ENCODE data around the gene PARN. TPM values are rescaled to one million over a fixed set of nuclear protein-coding genes. Genes with fewer than 3 reads are reported as not detected.
"Not testable (repeated sequence)": the region's sequence is repeated elsewhere in the genome, so short reads cannot be mapped to it uniquely, and the experiment has no call there.

The PARN gene
- polyA plus RNA-seq, 3 donors = 29.8 to 40.0 (median 33.9) TPM

GRCh38 chr16:14438256-14438655, 191.8 kb downstream of the PARN start:
- no peak for DNase-seq

- no peak for DNase-seq
Measured at GRCh38 chr16:14437426-14437825, 192.6 kb downstream of the PARN start.

DNA sequence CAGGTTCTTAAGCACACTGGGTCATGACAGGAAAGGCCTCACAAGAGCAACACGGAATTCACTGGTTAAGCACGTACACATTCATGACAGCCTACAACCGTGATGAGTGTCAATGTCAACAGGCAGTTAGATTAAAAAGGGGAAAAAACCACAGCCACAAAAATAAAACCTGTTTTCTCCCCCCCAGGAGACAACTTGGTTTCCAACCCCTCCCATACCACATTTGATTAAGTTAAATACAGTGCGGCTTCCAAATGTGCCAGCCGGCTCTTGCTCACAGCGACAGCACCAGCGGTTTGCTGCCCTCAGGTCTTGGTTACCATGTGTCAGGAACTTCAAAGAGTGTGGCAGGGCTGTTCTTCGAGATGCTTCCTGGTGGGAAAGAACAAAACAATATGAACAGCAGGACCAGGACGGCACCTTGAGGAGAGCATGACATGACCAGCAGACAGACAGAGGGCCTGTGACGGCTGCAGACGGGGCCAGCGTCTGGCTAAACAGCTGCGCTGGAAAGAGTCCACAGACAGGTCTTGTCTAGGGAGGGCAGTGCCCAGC, 193.6 kb downstream of the PARN start:
- DNase-seq = no peak

- DNase-seq = no peak
Measured at GRCh38 chr16:14434860-14435259, 195.2 kb downstream of the PARN start.

GRCh38 chr16:14428971-14429637, 201.0 kb downstream of the PARN start:
- DNase-seq = not testable (repeated sequence)

DNA sequence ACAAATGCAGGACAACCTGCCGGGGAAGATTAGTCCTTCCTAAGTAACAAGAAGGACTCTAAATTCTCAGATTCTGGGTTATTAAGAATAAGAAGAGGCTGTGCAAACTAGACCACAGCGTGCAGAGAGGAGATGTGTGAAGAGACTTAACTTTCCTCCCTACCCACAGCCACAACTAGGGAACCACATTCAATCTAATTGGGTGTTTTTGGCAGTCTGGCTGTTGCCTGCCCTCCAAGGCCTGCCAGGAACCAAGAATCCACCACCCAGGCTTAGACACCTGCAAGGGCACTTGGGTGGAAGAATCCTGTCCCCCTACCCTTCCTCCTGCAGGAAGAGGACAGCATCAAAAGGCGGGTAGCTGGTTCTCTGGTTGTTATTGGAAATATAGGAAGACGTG, 202.0 kb downstream of the PARN start:
- DNase-seq = no peak

DNA sequence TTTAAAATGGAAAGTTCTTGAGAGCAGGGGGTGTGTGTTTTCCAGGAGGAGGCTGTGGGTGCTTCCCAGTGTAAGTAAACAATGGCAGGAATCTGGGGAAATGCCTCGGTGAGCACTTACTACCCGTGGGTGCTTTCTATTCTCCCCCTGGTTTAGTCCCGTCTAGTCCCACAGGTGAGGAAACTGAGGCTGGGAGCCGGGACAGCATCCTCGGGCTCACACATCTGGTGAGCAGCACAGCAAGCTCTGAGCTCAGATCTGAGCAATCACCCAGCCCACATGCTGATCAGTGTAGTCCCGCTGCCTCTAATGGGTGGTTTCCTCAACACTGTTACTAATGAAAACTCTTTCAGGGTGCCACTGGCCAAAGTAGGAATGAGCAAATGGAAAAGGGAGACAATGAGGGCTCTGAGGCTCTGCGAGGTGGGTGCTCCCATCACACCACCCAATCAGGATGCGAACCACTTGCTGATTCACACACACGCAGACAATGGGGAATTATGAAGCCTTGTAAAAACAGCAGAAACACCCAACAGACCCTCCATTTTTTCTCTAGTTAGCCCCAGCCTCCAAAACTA, 202.6 kb downstream of the PARN start:
- DNase-seq = no peak

- no peak for DNase-seq
Measured at GRCh38 chr16:14424595-14424994, 205.5 kb downstream of the PARN start.

DNA sequence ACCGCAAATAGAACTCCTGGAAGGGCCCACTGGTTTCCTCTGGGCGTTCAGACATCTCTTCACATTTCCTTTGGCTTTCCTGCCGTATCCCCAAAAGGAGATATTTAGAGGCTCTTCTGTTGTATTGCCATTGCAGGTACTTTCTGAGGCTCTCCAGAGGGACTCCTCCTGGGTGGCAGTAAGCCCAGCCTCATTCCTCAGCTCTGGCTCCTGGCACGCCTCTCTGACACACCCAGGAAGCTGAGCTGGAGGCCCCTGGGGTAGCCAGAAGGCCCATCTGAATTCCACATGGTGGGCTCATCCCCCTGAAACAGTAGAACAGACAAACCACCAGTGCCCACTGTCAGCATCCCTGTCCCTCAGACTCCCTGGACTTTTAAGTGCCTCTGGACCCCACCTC, 206.7 kb downstream of the PARN start:
- no peak for DNase-seq

GRCh38 chr16:14420721-14421488, 209.2 kb downstream of the PARN start:
- no peak for DNase-seq

GRCh38 chr16:14420243-14420642, 209.8 kb downstream of the PARN start:
- DNase-seq = not testable (repeated sequence)

GRCh38 chr16:14419817-14420216, 210.2 kb downstream of the PARN start:
- no peak for DNase-seq

DNA sequence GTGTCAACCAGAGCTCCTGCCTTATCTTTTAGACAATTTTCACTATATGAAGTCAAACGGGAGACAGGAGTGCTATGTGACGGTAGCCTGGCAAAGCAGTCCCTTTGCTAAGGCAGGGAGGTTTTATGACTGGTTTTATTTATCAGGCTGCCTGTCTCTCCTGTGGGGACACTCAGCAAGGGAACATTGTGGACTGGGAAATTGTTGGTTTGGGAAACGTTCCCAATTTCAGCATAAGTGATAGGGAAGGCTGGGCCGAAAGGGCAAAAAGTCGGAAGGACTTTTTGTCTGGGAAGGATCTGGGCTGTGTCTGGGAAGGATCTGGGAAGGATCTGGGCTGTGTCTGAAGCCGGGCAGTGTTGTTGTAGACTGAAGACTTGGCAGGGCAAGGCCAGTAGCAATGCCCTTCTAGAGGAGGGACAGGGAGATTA, 211.2 kb downstream of the PARN start:
- DNase-seq = no peak

- no peak for DNase-seq
Measured at GRCh38 chr16:14416184-14416583, 213.9 kb downstream of the PARN start.

DNA sequence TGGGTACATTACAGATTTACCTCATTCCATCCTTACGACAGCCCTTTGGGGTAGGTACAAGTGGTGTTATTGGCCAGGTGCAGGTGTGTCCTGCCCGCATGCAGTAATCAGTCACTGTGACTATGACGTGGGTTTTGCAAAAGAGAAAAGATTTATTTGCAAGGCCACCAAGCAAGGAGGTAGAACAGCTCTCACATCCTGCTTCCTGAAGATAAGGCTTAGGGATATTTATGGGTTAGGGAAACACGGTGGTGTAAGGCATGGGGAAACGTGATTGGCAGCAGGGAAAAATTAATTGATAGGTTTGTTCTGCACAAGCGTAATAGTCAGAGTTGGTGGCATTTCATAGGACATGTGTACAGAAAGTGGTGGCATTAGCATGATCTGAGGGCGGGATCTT, 214.8 kb downstream of the PARN start:
- no peak for DNase-seq

DNA sequence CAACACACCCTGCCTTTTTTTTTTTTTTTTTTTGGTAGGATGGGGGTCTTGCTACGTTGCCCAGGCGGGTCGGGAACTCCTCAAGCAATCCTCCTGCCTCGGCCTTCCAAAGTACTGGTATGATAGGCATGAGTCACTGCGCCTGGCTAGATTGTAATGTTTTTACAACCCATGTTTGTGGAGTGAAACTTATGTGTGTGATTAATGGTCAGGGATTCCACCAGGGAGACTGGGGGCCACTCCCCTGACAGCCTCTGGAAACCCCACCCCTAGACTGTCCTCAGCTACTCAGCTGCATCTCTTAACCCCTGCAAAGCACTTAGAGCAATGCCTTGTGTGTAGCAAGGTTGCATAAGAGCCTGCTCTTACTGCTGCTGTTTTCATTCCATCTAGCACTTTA, 220.5 kb downstream of the PARN start:
- no peak for DNase-seq

- no peak for DNase-seq
Measured at GRCh38 chr16:14407786-14408399, 222.2 kb downstream of the PARN start.

DNA sequence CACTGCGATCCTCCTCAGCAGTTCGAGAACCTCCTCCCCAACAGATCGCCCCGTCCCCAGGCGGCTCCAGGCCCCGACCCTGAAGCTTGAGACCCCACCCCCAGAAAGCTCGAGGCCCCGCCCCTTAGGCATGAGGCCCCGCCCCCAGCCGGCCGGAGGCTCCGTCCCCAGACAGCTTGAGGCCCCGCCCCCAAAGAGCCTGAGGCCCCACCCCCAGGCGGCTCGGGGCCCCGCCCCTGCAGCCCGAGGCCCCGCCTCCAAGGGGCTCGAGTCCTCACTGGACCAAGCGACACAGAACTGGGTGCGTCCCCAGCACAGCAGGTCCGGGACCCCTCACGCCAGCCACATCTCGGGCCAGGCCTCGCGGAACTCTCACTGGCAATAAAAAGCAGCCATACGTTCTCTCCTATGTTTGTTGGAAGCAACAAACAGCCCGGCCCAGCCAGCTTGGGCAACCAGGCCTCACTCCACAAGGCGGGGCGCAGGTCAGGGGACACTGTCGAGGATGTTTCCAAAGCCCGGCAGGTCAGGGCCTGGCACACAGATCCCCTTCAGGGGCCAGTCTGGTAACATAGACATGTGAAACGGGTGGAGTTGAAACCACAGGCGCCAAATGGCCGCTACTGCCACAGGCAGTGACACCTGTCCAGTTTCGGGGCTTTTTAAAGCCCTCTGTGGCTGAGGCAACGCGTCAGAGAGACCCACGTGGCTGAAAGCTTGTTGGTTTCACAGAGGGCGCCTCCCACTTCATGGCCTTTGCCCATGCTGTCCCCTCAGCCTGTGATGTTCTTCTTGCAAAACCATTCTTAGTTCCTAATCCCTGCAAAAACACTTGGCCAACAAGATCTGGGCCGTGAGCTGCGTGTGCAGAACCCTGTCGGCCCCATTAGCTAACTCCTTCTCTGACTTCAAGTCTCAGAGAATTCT, 224.2 kb downstream of the PARN start:
- DNase-seq = no peak

GRCh38 chr16:14403001-14403389, 227.1 kb downstream of the PARN start:
- DNase-seq = not testable (repeated sequence)

DNA sequence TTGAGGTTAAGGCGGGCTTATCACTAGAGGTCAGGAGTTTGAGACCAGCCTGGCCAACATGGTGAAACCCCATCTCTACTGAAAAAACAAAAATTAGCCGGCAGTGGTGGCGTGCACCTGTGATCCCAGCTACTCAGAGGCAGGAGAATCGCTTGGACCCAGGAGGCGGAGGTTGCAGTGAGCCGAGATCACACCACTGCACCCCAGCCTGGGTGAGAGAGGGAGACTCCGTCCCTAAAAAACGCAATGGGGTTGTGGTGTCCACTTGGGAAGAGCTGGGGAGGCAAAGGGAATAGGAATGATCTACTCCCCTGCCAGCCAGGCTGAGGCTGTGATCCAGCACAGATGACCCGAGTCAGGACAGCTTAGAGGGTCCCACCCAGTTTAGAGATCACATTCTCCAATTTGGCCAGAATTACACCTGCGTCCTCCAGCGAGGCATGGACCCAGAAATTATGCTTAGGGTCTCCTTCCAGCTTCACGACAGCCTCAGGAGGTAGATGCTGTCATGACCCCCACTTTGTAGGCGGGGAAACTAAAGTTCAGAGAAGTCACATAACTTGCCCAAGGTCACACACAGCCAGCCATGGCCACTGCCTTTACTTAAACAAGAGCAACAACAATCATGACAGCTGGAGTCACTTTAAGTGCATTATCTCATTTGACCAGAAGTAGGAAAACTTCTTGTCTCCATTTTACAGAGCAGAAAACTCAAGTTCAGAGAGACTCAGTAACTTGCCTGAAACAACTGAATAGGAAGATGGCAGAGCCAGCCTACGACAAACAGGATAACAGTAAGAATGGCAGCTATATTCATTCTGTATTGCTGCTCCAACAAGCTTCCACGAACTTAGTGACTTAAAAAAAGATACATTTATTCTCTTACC, 227.7 kb downstream of the PARN start:
- DNase-seq = not testable (repeated sequence)
